Tibial nerve (tissue), 4 donors: ENCODE data around the gene PMM2. TPM values are rescaled to one million over a fixed set of nuclear protein-coding genes. Genes with fewer than 3 reads are reported as not detected.

Experiments
- DNase-seq, 2 donors: peaks; one replicate each; pipeline ENCODE4 v3.0.0-alpha.2; 2019; ENCODE audit warnings: low spot score in 2 of 2
- H3K27ac ChIP-seq, 4 donors: fragments of 200-600 bp; sonication (generic) in 3 of 4; one replicate each; pipeline ENCODE4 v1.5.1; 2017 to 2019; ENCODE audit warnings: mild to moderate bottlenecking in 1 of 4
- H3K27me3 ChIP-seq, 2 donors: fragments of 200-600 bp; sonication (generic) in 1 of 2; one replicate each; pipeline versions ENCODE4 v1.5.1 to v1.6.0; 2017 to 2019
- H3K36me3 ChIP-seq, 3 donors: fragments of 200-600 bp; sonication (generic); one replicate each; pipeline ENCODE4 v1.5.1; 2018 to 2019
- H3K4me1 ChIP-seq, 4 donors: fragments of 200-600 bp; sonication (generic) in 3 of 4; one replicate each; pipeline ENCODE4 v1.5.1; 2017 to 2019
- H3K4me3 ChIP-seq, 4 donors: fragments of 200-600 bp; sonication (generic) in 3 of 4; one replicate each; pipeline ENCODE4 v1.5.1; 2017 to 2019; ENCODE audit warnings: mild to moderate bottlenecking in 1 of 4, moderate library complexity in 1 of 4
- H3K9me3 ChIP-seq, 4 donors: fragments of 200-600 bp; sonication (generic) in 3 of 4; one replicate each; pipeline ENCODE4 v1.5.1; 2017 to 2019
- EP300 ChIP-seq, 2 donors: sonication (generic); formaldehyde crosslinking; IDR thresholded peaks; one replicate each; pipeline ENCODE4 v1.6.1; 2017; ENCODE audit warnings: antibody characterized with exemption in 2 of 2, mild to moderate bottlenecking in 1 of 2
- POLR2A ChIP-seq, 2 donors: fragments of 450-650 bp; IDR thresholded peaks; one replicate each; pipeline ENCODE4 v1.6.1; 2017; ENCODE audit warnings: antibody characterized with exemption in 2 of 2, mild to moderate bottlenecking in 2 of 2, moderate library complexity in 2 of 2
- WGBS, 2 donors: methylation state at CpG; one replicate each; pipeline ENCODE4 v1.1.5; 2018; 5-methylcytosine and 5-hydroxymethylcytosine counted together
- total RNA-seq, 4 donors: library from RNA; depleted of rRNA; stranded (reverse); fragments of >200 nt; gene quantifications; one replicate each; pipeline ENCODE4 v1.1.0, GENCODE V29; 2016
- TF ChIP-seq, protein P1 (sequence below), 5 experiments: fragments of 200-600 bp in 3 of 5; fragments of 450-650 bp in 2 of 5; sonication (generic) in 3 of 5; IDR thresholded peaks; one replicate each; pipeline ENCODE4 v1.5.1; 2016 to 2019; ENCODE audit warnings: antibody characterized with exemption in 5 of 5, mild to moderate bottlenecking in 3 of 5, moderate library complexity in 2 of 5

PMM2 gene
- total RNA-seq, 4 donors from 2014 or later: 37.6 to 73.8 (median 52.7) TPM

- Histone ChIP-seq H3K36me3 (peaks cover 0 to 73% (median 0%) of the 10 kb centered on the region in 3 donors), H3K9me3 (no peaks in the 10 kb centered on the region), H3K4me3 (no peak overlapping the region), H3K27ac (no peak overlapping the region), H3K27me3 (no peaks in the 10 kb centered on the region), H3K4me1 (no peaks in the 10 kb centered on the region)
- DNase-seq: no peak
- TF ChIP-seq EP300 (IDR thresholded peaks at IDR 0.05) (no peak), POLR2A (IDR thresholded peaks at IDR 0.05) (no peak)
- TF ChIP-seq, protein P1, sequence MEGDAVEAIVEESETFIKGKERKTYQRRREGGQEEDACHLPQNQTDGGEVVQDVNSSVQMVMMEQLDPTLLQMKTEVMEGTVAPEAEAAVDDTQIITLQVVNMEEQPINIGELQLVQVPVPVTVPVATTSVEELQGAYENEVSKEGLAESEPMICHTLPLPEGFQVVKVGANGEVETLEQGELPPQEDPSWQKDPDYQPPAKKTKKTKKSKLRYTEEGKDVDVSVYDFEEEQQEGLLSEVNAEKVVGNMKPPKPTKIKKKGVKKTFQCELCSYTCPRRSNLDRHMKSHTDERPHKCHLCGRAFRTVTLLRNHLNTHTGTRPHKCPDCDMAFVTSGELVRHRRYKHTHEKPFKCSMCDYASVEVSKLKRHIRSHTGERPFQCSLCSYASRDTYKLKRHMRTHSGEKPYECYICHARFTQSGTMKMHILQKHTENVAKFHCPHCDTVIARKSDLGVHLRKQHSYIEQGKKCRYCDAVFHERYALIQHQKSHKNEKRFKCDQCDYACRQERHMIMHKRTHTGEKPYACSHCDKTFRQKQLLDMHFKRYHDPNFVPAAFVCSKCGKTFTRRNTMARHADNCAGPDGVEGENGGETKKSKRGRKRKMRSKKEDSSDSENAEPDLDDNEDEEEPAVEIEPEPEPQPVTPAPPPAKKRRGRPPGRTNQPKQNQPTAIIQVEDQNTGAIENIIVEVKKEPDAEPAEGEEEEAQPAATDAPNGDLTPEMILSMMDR (IDR thresholded peaks at IDR 0.05): no peak
- WGBS, 2 donors: 95 to 96% methylated on average over 5 of the region's 5 CpGs
Measured at GRCh38 chr16:8756755-8757154, 40.9 kb upstream of the PMM2 start.

DNA sequence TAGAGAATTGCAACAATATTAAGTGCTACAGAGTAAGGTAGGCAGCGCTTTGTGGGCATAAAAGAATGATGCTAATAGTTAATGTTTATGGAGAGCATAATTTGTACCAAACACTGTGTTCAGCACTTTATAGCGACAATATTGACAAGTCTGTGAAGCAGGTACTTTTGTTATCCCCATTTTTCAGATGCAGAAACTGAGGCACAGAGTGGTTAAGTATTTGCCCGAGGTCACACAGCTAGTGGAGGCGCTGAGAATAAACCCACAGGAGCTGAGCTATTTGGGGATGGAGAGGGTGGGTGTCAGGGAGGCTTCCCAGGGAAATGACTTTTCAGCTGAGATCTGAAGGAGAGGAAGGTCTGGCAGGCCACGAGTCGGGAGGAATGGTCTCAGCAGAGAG, 39.6 kb upstream of the PMM2 start:
- Histone ChIP-seq H3K4me3 (no peak overlapping the region), H3K9me3 (no peaks in the 10 kb centered on the region), H3K27me3 (no peaks in the 10 kb centered on the region), H3K27ac (no peak overlapping the region), H3K36me3 (peaks cover 0 to 72% (median 0%) of the 10 kb centered on the region in 3 donors), H3K4me1 (no peaks in the 10 kb centered on the region)
- TF ChIP-seq EP300 (IDR thresholded peaks at IDR 0.05) (no peak), POLR2A (IDR thresholded peaks at IDR 0.05) (no peak)
- TF ChIP-seq, protein P1 (IDR thresholded peaks at IDR 0.05): no peak
- 88 to 93% methylated on average over 6 of the region's 6 CpGs for WGBS, 2 donors
- no peak for DNase-seq

GRCh38 chr16:8760021-8760420, 37.6 kb upstream of the PMM2 start:
- no peak overlapping the region for H3K4me3 ChIP-seq
- 90 to 92% methylated on average over 10 of the region's 10 CpGs for WGBS, 2 donors
- DNase-seq: no peak
- peaks cover 0 to 78% (median 0%) of the 10 kb centered on the region in 3 donors for H3K36me3 ChIP-seq
- no peaks in the 10 kb centered on the region for H3K4me1 ChIP-seq
- TF ChIP-seq, protein P1 (IDR thresholded peaks at IDR 0.05): no peak
- TF ChIP-seq POLR2A (IDR thresholded peaks at IDR 0.05): no peak
- no peak for TF ChIP-seq EP300 (IDR thresholded peaks at IDR 0.05)
- H3K9me3 ChIP-seq: no peaks in the 10 kb centered on the region
- H3K27ac ChIP-seq: no peak overlapping the region
- no peaks in the 10 kb centered on the region for H3K27me3 ChIP-seq

DNA sequence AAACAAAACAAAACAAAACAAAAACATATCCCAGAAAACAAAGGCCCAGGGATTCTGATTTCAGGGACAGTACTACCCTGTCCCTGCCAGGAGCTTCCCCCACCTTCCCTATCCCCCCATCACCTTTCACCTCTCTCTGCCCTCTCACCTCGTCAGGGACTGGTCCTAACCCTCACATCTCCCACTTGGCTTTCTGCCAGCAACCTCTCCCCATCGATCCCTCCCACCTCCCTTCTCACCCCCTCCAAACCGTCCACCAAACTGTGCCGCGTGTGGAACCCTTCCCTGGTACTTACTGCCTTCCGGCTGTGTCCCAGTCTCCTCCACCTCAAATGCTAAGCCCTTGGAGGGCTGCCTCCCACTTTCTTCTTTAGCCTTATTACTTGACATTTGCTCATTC, 36.6 kb upstream of the PMM2 start:
- no peak for DNase-seq
- TF ChIP-seq, protein P1 (IDR thresholded peaks at IDR 0.05): no peak
- TF ChIP-seq EP300 (IDR thresholded peaks at IDR 0.05) (no peak), POLR2A (IDR thresholded peaks at IDR 0.05) (no peak)
- WGBS, 2 donors: 79 to 81% methylated on average over 6 of the region's 6 CpGs
- Histone ChIP-seq H3K36me3 (peaks cover 0 to 86% (median 0%) of the 10 kb centered on the region in 3 donors), H3K4me3 (no peak overlapping the region), H3K4me1 (no peaks in the 10 kb centered on the region), H3K27ac (no peak overlapping the region), H3K27me3 (no peaks in the 10 kb centered on the region), H3K9me3 (no peaks in the 10 kb centered on the region)

DNA sequence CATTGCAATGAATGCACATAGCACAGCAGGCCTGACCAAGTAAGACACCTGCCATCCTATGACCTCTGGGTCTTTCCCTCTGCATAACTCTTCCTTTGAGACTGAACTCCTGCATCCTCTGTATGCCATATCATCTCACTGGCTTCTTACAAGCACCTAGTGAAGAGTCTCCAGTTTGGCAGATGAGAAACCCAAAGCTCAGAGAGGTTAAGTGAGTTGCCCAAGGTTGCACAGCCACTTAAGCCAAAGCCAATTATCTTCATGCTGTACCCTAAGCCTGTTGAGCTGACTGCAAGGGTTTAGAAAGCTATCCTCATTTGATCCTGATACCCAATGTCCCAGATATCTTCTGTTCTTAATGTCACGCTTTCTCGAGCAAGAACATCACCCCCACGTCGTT, 35.4 kb upstream of the PMM2 start:
- no peak for DNase-seq
- Histone ChIP-seq H3K4me3 (no peak overlapping the region), H3K27me3 (no peaks in the 10 kb centered on the region), H3K4me1 (no peaks in the 10 kb centered on the region), H3K27ac (no peak overlapping the region), H3K36me3 (peaks cover 0 to 87% (median 0%) of the 10 kb centered on the region in 3 donors), H3K9me3 (no peaks in the 10 kb centered on the region)
- WGBS, 2 donors: 88 to 90% methylated on average over 4 of the region's 4 CpGs
- TF ChIP-seq, protein P1 (IDR thresholded peaks at IDR 0.05): no peak
- TF ChIP-seq POLR2A (IDR thresholded peaks at IDR 0.05): no peak
- TF ChIP-seq EP300 (IDR thresholded peaks at IDR 0.05): no peak
